NCI-H2227 (cell line): ENCODE results near the gene SLC25A36.
"Not testable (repeated sequence)": the region's sequence is repeated elsewhere in the genome, so short reads cannot be mapped to it uniquely, and the experiment has no call there.

ENCODE experiments used
- DNase-seq: peaks from one replicate; lab custom pipeline; 2025; ENCODE audit not compliant: unreplicated experiment; lab: John Stamatoyannopoulos, UW

The SLC25A36 gene

GRCh38 chr3:140931016-140931454, 10.6 kb upstream of the SLC25A36 start:
- DNase-seq: no peak

- no peak for DNase-seq
Measured at GRCh38 chr3:140931801-140932200, 9.8 kb upstream of the SLC25A36 start.

GRCh38 chr3:140933109-140933508, 8.5 kb upstream of the SLC25A36 start:
- DNase-seq: no peak

- DNase-seq: no peak
Measured at GRCh38 chr3:140933552-140933951, 8.1 kb upstream of the SLC25A36 start.

GRCh38 chr3:140939305-140939704, 2.3 kb upstream of the SLC25A36 start:
- not testable (repeated sequence) for DNase-seq

- DNase-seq: no peak
Measured at GRCh38 chr3:140941090-140941433, 574 bp upstream of the SLC25A36 start.

GRCh38 chr3:140942221-140943104, 827 bp downstream of the SLC25A36 start:
- DNase-seq: peak; percentile 69

GRCh38 chr3:140943781-140944552, 2.3 kb downstream of the SLC25A36 start:
- no peak for DNase-seq

- no peak for DNase-seq
Measured at GRCh38 chr3:140948460-140949249, 7.0 kb downstream of the SLC25A36 start.

- no peak for DNase-seq
Measured at GRCh38 chr3:140950144-140950543, 8.5 kb downstream of the SLC25A36 start.

- DNase-seq: no peak
Measured at GRCh38 chr3:140950863-140951262, 9.2 kb downstream of the SLC25A36 start.

GRCh38 chr3:140951750-140952149, 10.1 kb downstream of the SLC25A36 start:
- not testable (repeated sequence) for DNase-seq

- no peak for DNase-seq
Measured at GRCh38 chr3:140953028-140953960, 11.7 kb downstream of the SLC25A36 start.

GRCh38 chr3:140954576-140954975, 12.9 kb downstream of the SLC25A36 start:
- no peak for DNase-seq

- no peak for DNase-seq
Measured at GRCh38 chr3:140955645-140956044, 14.0 kb downstream of the SLC25A36 start.

- no peak for DNase-seq
Measured at GRCh38 chr3:140956058-140956835, 14.6 kb downstream of the SLC25A36 start.

GRCh38 chr3:140972833-140973232, 31.2 kb downstream of the SLC25A36 start:
- no peak for DNase-seq

- DNase-seq: no peak
Measured at GRCh38 chr3:140974900-140975299, 33.3 kb downstream of the SLC25A36 start.

GRCh38 chr3:140980663-140981062, 39.0 kb downstream of the SLC25A36 start:
- DNase-seq: no peak
